Bronchial epithelial cell (primary cell): Measurements from ENCODE around the gene SPRY2. TPM values are rescaled to one million over a fixed set of nuclear protein-coding genes. Genes with fewer than 3 reads are reported as not detected.

Experiments
- DNase-seq: peaks from one replicate; pipeline ENCODE4 v3.0.0-alpha.2; 2010; ENCODE audit warnings: low read depth
- FAIRE-seq: peaks from 2 replicates; lab custom pipeline; 2011; peaks lifted over from hg19 to GRCh38; lab: Jason Lieb, UNC
- H3K27me3 ChIP-seq: 2 replicates; pipeline ENCODE4 v1.5.1; 2011; ENCODE audit warnings: low read length; ENCODE audit not compliant: control insufficient read depth, insufficient read depth
- H3K36me3 ChIP-seq: 2 replicates; pipeline ENCODE4 v1.5.1; 2011; ENCODE audit warnings: low read length; ENCODE audit not compliant: control insufficient read depth, insufficient read depth
- H3K4me3 ChIP-seq: 2 replicates; pipeline ENCODE4 v1.5.1; 2011; ENCODE audit warnings: mild to moderate bottlenecking, low read depth, low read length, control low read depth
- total RNA-seq: library from RNA; depleted of rRNA; stranded (reverse); fragments of >200 nt; gene quantifications from 2 replicates; pipeline ENCODE4 v1.2.1, GENCODE V29; 2014
- TF ChIP-seq, protein P1 (sequence below): IDR thresholded peaks from 2 replicates; pipeline ENCODE4 v1.5.1; 2011; ENCODE audit warnings: mild to moderate bottlenecking, moderate library complexity, low read length, control low read depth, inconsistent platforms; ENCODE audit not compliant: insufficient read depth, severe bottlenecking

SPRY2 gene
- total RNA-seq, 1 donor from 2014 or later = 4.7 TPM

DNA sequence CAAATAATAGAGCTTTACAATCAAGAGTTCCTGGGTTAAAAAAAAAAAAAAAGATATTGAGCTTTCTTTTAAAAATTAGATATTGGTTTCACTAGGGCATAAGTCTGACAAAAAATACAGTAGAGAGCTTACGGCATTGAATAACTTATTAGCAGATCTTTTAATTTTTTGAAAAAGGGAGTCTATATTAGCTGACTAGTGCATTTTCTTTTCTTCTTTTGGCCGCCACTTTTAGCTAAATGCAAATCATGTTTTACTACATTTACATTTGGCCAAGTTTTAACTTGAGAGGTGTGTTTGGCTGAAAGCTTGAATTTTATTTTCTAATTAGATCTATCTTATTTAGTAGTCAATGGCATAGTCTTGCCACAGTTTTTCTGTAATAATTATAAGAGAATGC, 43.4 kb downstream of the SPRY2 start:
- FAIRE-seq = no peak

DNA sequence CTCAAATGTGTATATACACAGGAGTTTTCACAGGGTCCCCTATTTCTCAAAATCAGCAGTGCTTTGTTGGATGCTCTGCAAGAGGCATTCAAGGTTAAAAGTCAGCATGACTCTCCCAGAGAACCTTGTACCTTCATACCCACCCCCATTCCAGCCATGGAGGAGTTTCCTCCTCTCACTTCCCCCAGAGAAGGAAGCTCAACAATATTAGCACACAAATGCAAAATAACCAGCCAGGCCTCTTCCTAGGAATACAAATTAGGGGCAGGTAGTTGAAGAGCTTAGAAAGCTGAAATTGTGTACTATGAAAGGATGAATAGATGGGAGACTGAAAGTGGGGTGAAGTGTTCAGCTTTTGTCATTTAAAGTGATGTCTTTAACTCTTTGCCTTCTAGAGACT, 43.8 kb downstream of the SPRY2 start:
- H3K36me3 ChIP-seq = no peaks in the 10 kb centered on the region
- no peak for FAIRE-seq
- no peaks in the 10 kb centered on the region for H3K27me3 ChIP-seq
- H3K4me3 ChIP-seq = no peak overlapping the region
- TF ChIP-seq, protein P1, sequence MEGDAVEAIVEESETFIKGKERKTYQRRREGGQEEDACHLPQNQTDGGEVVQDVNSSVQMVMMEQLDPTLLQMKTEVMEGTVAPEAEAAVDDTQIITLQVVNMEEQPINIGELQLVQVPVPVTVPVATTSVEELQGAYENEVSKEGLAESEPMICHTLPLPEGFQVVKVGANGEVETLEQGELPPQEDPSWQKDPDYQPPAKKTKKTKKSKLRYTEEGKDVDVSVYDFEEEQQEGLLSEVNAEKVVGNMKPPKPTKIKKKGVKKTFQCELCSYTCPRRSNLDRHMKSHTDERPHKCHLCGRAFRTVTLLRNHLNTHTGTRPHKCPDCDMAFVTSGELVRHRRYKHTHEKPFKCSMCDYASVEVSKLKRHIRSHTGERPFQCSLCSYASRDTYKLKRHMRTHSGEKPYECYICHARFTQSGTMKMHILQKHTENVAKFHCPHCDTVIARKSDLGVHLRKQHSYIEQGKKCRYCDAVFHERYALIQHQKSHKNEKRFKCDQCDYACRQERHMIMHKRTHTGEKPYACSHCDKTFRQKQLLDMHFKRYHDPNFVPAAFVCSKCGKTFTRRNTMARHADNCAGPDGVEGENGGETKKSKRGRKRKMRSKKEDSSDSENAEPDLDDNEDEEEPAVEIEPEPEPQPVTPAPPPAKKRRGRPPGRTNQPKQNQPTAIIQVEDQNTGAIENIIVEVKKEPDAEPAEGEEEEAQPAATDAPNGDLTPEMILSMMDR = no peak
- DNase-seq = no peak

More for the DNA sequence above, 43.4 kb downstream of the SPRY2 start:
- Histone ChIP-seq H3K27me3 (no peaks in the 10 kb centered on the region), H3K36me3 (no peaks in the 10 kb centered on the region), H3K4me3 (no peak overlapping the region)
- no peak for DNase-seq
- TF ChIP-seq, protein P1 = no peak

DNA sequence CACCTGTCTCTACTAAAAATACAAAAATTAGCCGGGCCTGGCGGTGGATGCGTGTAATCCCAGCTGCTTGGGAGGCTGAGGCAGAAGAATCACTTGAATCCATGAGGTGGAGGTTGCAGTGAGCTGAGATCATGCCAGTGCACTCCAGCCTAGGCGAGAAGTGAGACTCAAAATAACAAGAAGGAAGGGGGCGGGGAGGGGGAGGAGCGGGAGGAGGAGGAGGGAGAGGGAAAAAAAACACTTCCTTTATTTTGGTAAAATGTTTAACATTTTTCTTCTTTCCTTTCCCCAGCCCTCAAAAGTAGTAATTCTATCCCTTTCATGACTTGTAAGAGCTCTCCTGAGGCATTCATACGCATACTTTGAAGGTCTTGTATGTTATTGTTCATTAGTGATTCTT, 44.3 kb downstream of the SPRY2 start:
- Histone ChIP-seq H3K36me3 (no peaks in the 10 kb centered on the region), H3K27me3 (no peaks in the 10 kb centered on the region), H3K4me3 (no peak overlapping the region)
- TF ChIP-seq, protein P1 = no peak
- DNase-seq (no peak), FAIRE-seq (no peak)

DNA sequence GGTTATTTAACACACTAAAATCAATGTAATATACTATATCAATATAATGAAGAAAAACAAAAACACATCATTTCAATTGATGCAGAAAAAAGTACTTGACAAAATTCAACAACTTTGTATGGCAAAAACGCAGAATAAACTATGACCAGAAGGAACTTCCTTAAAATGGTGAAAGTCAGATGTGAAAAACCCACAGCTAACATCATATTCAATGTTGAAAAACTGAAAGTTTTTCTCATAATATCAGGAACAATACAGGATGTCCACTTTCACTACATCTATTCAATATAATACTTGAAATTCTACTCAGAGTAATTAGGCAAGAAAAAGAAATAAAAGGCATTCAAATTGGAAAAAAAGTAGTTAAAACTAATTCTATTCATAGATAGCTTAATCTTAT, 50.3 kb downstream of the SPRY2 start:
- Histone ChIP-seq H3K27me3 (no peaks in the 10 kb centered on the region), H3K36me3 (no peaks in the 10 kb centered on the region), H3K4me3 (no peak overlapping the region)
- FAIRE-seq (no peak), DNase-seq (no peak)
- TF ChIP-seq, protein P1 = no peak
